T-helper 22 cell (primary cell): Measurements from ENCODE around the gene RAI1.

Source experiments
- DNase-seq: peaks from one replicate; pipeline ENCODE4 v3.0.0-alpha.2; 2020; ENCODE audit warnings: low read depth

Gene RAI1

DNA sequence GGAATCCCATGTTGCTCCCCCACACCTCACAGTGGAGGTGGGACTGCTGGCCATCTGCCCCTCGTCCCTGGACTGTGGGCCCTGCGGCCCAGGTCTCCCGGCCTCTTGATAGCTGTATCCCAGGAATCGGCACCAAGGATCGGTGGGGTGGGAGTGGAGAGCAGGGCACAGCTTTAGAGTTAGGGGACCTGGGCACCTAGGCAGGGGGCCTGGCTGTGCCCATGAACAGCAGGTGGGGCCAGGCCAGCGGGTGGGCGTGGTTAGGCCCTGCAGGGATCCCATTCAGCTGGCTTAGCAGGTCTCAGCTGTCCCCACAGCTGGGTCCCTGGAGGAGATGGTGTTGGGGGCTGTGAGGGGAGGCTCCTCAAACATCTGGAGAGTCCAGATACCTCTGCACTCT lies 106.3 kb downstream of the RAI1 start:
- DNase-seq, result no peak

GRCh38 chr17:17788967-17789366 lies 107.7 kb downstream of the RAI1 start:
- no peak for DNase-seq

DNA sequence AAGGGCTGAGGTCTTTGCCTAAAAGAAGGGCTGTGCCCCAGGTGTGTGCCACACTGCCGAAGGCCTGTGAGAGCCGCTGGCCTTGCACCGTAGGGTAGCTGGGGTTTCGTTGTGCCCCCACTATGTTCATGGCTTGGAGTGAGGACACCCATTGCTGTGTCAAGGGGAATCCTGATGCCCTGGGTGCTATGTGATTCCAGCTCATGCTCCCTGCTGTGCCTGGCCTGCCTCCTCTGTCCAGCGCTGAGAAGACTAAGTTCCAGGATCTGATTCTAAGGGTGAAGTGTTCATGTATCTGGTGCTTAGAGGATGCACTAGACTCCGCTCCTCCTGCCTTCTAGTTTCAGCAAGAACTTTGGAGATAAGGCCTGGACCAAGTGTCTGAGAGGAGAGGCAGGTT lies 108.2 kb downstream of the RAI1 start:
- no peak for DNase-seq

- DNase-seq, result no peak
Measured at GRCh38 chr17:17789828-17790636, 108.8 kb downstream of the RAI1 start.

GRCh38 chr17:17790637-17791464 lies 109.6 kb downstream of the RAI1 start:
- no peak for DNase-seq

GRCh38 chr17:17792037-17792550 lies 110.8 kb downstream of the RAI1 start:
- no peak for DNase-seq

DNA sequence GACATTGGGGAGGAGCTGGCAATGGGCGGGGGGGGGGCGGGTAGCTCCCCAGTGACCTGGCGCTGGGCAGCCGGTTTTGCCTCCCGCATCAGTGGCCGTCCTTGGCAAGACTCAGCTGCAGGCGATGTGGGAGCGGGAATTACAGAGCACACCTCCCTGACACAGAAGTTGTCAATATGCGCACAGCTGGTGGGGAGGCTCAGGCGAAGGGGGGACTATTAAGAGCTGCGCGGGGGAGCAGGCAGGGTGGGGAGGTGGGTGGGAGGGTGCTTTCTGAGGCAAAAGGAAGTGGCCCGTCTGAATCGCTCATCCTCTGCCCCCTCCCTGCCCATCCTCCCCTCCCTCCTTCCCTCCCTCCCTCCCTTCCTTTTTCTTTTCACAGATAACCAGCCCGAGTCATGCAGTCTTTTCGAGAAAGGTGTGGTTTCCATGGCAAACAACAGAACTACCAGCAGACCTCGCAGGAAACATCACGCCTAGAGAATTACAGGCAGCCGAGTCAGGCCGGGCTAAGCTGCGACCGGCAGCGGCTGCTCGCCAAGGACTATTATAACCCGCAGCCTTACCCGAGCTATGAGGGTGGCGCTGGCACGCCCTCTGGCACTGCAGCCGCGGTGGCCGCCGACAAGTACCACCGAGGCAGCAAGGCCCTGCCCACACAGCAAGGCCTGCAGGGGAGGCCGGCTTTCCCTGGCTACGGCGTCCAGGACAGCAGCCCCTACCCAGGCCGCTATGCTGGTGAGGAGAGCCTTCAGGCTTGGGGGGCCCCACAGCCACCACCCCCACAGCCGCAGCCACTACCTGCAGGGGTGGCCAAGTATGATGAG lies 111.5 kb downstream of the RAI1 start:
- DNase-seq, result peak; percentile 20

DNA sequence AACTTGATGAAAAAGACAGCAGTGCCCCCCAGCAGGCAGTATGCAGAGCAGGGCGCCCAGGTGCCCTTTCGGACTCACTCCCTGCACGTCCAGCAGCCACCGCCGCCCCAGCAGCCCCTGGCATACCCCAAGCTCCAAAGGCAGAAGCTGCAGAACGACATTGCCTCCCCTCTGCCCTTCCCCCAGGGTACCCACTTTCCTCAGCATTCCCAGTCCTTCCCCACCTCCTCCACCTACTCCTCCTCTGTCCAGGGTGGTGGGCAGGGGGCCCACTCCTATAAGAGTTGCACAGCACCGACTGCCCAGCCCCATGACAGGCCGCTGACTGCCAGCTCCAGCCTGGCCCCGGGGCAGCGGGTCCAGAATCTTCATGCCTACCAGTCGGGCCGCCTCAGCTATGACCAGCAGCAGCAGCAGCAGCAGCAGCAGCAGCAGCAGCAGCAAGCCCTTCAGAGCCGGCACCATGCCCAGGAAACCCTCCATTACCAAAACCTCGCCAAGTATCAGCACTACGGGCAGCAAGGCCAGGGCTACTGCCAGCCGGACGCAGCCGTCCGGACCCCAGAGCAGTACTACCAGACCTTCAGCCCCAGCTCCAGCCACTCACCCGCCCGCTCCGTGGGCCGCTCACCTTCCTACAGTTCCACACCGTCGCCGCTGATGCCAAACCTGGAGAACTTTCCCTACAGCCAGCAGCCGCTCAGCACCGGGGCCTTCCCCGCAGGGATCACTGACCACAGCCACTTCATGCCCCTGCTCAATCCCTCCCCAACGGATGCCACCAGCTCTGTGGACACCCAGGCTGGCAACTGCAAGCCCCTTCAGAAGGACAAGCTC lies 112.3 kb downstream of the RAI1 start:
- DNase-seq, result no peak

GRCh38 chr17:17794382-17794781 lies 113.1 kb downstream of the RAI1 start:
- no peak for DNase-seq

DNA sequence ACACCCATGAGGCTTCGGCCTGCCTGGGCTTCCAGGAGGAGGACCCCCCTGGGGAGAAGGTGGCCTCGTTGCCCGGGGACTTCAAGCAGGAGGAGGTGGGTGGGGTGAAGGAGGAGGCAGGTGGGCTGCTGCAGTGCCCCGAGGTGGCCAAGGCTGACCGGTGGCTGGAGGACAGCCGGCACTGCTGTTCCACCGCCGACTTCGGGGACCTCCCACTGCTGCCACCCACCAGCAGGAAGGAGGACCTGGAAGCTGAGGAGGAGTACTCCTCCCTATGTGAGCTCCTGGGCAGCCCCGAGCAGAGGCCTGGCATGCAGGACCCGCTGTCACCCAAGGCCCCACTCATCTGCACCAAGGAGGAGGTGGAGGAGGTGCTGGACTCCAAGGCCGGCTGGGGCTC lies 114.0 kb downstream of the RAI1 start:
- DNase-seq, result no peak

DNA sequence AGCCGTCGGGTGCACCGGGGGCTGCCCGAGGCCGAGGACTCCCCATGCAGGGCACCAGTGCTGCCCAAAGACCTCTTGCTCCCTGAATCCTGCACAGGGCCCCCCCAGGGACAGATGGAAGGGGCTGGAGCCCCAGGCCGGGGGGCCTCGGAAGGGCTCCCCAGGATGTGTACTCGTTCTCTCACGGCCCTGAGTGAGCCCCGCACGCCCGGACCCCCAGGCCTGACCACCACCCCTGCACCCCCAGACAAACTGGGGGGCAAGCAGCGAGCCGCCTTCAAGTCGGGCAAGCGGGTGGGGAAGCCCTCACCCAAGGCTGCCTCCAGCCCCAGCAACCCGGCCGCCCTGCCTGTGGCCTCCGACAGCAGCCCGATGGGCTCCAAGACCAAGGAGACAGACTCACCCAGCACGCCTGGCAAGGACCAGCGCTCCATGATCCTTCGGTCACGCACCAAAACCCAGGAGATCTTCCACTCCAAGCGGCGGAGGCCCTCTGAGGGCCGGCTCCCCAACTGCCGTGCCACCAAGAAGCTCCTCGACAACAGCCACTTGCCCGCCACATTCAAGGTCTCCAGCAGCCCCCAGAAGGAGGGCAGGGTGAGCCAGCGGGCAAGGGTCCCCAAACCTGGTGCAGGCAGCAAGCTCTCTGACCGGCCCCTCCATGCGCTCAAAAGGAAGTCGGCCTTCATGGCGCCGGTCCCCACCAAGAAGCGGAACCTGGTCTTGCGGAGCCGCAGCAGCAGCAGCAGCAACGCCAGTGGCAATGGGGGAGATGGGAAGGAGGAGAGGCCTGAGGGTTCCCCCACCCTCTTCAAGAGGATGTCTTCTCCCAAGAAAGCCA lies 114.9 kb downstream of the RAI1 start:
- DNase-seq, result no peak

DNA sequence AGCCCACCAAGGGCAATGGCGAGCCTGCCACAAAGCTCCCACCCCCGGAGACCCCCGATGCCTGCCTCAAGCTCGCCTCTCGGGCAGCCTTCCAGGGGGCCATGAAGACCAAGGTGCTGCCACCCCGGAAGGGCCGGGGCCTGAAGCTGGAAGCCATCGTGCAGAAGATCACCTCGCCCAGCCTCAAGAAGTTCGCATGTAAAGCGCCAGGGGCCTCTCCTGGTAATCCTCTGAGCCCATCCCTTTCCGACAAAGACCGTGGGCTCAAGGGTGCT lies 115.5 kb downstream of the RAI1 start:
- no peak for DNase-seq

DNA sequence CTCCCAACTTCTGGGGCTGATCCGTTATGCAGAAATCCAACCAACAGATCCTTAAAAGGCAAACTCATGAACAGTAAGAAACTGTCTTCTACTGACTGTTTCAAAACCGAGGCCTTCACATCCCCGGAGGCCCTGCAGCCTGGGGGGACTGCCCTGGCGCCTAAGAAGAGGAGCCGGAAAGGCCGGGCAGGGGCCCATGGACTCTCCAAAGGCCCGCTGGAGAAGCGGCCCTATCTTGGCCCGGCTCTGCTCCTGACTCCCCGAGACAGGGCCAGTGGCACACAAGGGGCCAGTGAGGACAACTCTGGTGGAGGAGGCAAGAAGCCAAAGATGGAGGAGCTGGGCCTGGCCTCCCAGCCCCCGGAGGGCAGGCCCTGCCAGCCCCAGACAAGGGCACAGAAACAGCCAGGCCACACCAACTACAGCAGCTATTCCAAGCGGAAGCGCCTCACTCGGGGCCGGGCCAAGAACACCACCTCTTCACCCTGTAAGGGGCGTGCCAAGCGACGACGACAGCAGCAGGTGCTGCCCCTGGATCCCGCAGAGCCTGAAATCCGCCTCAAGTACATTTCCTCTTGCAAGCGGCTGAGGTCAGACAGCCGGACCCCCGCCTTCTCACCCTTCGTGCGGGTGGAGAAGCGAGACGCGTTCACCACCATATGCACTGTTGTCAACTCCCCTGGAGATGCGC lies 116.0 kb downstream of the RAI1 start:
- no peak for DNase-seq

DNA sequence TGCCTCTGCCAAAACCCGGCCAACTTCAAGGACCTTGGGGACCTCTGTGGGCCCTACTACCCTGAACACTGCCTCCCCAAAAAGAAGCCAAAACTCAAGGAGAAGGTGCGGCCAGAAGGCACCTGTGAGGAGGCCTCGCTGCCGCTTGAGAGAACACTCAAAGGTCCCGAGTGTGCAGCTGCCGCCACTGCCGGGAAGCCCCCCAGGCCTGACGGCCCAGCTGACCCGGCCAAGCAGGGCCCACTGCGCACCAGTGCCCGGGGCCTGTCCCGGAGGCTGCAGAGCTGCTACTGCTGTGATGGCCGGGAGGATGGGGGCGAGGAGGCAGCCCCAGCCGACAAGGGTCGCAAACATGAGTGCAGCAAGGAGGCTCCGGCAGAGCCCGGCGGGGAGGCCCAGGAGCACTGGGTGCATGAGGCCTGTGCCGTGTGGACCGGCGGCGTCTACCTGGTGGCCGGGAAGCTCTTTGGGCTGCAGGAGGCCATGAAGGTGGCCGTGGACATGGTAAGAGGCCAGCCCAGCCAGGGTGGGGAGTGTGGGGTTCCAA lies 116.8 kb downstream of the RAI1 start:
- no peak for DNase-seq

- no peak for DNase-seq
Measured at GRCh38 chr17:17798573-17799255, 117.5 kb downstream of the RAI1 start.

- DNase-seq, result no peak
Measured at GRCh38 chr17:17800504-17801021, 119.3 kb downstream of the RAI1 start.

DNA sequence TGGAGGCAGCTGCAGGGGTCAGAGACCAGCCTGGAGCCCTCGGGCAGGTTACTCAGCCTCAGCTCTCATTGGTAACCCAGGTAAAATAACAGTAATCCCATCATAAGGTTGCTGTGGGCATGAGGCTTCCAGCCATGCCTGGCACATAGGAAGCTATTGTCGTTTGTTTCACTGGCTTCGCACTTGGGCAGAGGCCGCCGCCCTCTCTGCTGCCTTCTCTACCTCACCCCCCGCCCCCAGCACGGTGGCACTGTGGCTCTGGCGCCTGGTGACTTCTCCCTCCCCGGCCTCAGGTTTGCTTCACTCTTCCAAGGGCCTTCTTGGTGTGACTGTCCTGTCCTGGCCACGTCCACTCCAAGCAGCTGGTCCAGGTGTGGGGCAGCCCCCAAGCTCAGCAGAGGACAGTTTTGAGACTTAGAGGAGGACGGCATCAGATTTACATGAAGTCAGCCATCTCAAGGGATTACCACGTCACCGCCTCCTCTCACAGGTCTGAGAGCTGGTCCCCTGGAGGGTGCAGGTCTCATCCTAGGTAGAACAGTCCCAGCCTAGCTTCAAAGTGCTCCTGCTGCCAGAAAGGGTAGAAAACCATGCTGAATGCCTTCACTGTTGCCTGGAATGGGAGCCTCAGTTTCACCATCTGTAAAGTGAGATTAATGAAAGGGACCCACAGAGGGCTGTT lies 120.7 kb downstream of the RAI1 start:
- no peak for DNase-seq

DNA sequence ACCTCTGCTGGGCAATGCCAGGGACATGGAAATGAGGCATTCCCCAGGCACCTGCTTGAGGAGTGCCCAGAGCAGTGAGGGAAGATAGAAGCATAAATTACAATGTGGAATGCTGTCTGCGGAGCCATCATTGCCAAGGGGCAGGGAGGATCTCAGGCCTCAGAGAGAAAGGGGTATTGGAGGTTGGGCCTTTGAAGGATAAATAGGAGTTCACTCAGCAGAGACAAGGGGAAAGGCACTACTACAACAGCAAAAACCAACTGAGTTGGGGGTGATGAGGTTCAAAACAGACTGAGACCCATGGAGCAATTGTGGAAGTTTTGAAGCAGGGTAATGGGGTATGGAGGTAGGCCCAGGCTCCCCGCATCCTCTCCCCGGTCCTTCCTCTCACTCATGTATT lies 122.7 kb downstream of the RAI1 start:
- no peak for DNase-seq
